Adrenal gland (tissue), 12 donors: ENCODE measurements around the gene DIP2A. TPM values are rescaled to one million over a fixed set of nuclear protein-coding genes. Genes with fewer than 3 reads are reported as not detected.

Experiments
- DNase-seq, 7 donors: peaks; one replicate each; pipeline ENCODE4 v3.0.0-alpha.2; 2019 to 2020
- H3K27ac ChIP-seq, 5 donors: fragments of 200-600 bp; sonication (generic) in 4 of 5; 1 replicate in 3 of 5; 2 replicates in 2 of 5; pipeline versions ENCODE4 v1.5.1 to v1.8.0; 2016 to 2020; ENCODE audit warnings: mild to moderate bottlenecking in 1 of 5
- H3K27me3 ChIP-seq: fragments of 200-600 bp; 2 replicates; pipeline ENCODE4 v1.8.0; 2021
- H3K36me3 ChIP-seq, 2 donors: fragments of 200-600 bp; replicated peaks in 1 of 2; 1 replicate in 1 of 2; 2 replicates in 1 of 2; pipeline versions ENCODE4 v1.5.1 to v1.8.0; 2018 to 2022
- H3K4me1 ChIP-seq, 2 donors: fragments of 200-600 bp; replicated peaks in 1 of 2; 1 replicate in 1 of 2; 2 replicates in 1 of 2; pipeline versions ENCODE4 v1.5.1 to v1.8.0; 2018 to 2021
- H3K4me3 ChIP-seq, 4 donors: fragments of 200-600 bp; sonication (generic) in 3 of 4; one replicate each; pipeline ENCODE4 v1.5.1; 2016 to 2018
- H3K9me3 ChIP-seq, 3 donors: fragments of 200-600 bp; sonication (generic) in 1 of 3; replicated peaks in 1 of 3; 1 replicate in 2 of 3; 2 replicates in 1 of 3; pipeline versions ENCODE4 v1.5.1 to v1.8.0; 2016 to 2021
- POLR2A ChIP-seq, 2 donors: fragments of 450-650 bp; IDR thresholded peaks; one replicate each; pipeline ENCODE4 v1.6.1; 2017; ENCODE audit warnings: antibody characterized with exemption in 2 of 2, mild to moderate bottlenecking in 2 of 2, moderate library complexity in 1 of 2
- WGBS, 4 donors: extraction: QIAGEN DNeasy Blood & Tissue Kit in 2 of 4; methylation state at CpG; one replicate each; pipeline versions ENCODE4 v1.1.5 to v1.1.7; 2013 to 2017; 5-methylcytosine and 5-hydroxymethylcytosine counted together
- intact Hi-C, 2 donors: fragments of 100-400 bp; cut with DNase I; formaldehyde crosslinking; loops; one replicate each; pipeline versions ENCODE4 v1.14.1 to v1.15.0; 2022 to 2023
- polyA plus RNA-seq, 3 donors: library from polyadenylated mRNA; stranded (reverse); fragments of 200-250 nt in 2 of 3; fragments of 350-450 nt in 1 of 3; fragmentation: Illumina TruSeq in 1 of 3; extraction: RNeasy Lipid Tissue Mini Kit (QIAGEN cat#74804) in 1 of 3; gene quantifications; one replicate each; pipeline ENCODE4 v1.2.3, GENCODE V29; 2013 to 2014
- total RNA-seq, 9 donors: library from RNA; depleted of rRNA in 4 of 9; stranded (reverse); fragments of >200 nt in 4 of 9; fragments of 120-200 nt in 1 of 9; fragmentation: NEBNext Ultra II Directional in 1 of 9; extraction: Animal tissue kit (Norgen Biotek cat#: 25700) in 1 of 9; gene quantifications; one replicate each; pipeline versions ENCODE4 v1.1.0 to v1.2.4, GENCODE V29; 2013 to 2023
- TF ChIP-seq, protein P1 (sequence below), 6 experiments: fragments of 450-650 bp in 4 of 6; fragments of 200-600 bp in 2 of 6; sonication (generic) in 1 of 6; IDR thresholded peaks; 1 replicate in 5 of 6; 2 replicates in 1 of 6; pipeline versions ENCODE4 v1.5.1 to v1.8.0; 2016 to 2021; ENCODE audit warnings: antibody characterized with exemption in 6 of 6, mild to moderate bottlenecking in 2 of 6, moderate library complexity in 1 of 6
- donor health status: healthy with polysubstance abuse.
- donor health status: Bipolar disorder and iron deficiency.
- donor health status: DM: yes; HTN: yes; CAD: no.
- donor health status: DM: no; HTN: no; CAD: no.
- donor health status: DM: no; HTN: no; CAD: no.
- donor health status: DM: yes; HTN: yes; CAD: no.

The DIP2A gene
- total and polyA plus RNA-seq, 12 donors = 22.0 to 61.7 (median 35.4) TPM

DNA sequence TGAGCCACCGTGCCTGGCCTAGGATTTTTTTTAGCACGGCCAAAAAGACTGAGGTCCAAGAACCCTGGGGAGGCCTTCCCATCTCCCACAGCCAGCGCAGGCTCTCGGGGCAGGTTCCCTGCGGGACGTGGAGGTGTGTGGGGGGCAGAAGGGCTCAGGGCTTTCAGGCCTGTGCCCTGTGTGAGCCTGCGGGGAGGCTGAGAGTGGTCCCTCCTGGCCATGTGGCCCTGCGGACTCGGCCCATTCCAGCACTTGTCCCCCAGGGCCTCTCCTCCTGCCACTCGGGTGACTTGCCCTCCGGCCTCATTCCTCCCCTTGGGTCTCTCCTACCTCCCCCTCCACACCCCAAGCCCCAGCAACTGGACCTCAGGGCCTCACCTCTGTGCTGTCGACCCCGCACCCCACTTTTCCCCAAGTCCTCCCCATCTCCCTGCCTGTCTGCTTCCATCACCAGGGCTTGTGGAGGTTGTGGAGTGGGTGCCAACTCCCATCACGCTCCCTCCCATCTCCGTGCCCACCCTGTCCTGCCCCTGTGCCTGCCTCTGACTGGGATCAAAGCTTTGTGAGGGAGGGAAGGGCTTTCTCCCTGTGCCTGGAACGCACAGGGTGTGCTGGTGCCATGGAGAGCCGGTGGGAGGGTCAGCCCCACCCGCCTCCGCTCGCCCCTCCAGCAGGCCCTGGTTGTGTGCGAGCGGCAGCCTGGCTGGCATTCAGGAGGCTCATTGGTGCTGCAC lies 32.2 kb upstream of the DIP2A start:
- Histone ChIP-seq H3K4me1 (peaks cover 0 to under 1% of the 10 kb centered on the region in 2 donors), H3K9me3 (no peaks in the 10 kb centered on the region), H3K27ac (no peak overlapping the region), H3K27me3 (no peaks in the 10 kb centered on the region), H3K4me3 (no peak overlapping the region), H3K36me3 (peaks cover 0 to 42% of the 10 kb centered on the region in 2 donors)
- intact Hi-C loops = no loop called here
- DNase-seq = no peak
- TF ChIP-seq, protein P1, sequence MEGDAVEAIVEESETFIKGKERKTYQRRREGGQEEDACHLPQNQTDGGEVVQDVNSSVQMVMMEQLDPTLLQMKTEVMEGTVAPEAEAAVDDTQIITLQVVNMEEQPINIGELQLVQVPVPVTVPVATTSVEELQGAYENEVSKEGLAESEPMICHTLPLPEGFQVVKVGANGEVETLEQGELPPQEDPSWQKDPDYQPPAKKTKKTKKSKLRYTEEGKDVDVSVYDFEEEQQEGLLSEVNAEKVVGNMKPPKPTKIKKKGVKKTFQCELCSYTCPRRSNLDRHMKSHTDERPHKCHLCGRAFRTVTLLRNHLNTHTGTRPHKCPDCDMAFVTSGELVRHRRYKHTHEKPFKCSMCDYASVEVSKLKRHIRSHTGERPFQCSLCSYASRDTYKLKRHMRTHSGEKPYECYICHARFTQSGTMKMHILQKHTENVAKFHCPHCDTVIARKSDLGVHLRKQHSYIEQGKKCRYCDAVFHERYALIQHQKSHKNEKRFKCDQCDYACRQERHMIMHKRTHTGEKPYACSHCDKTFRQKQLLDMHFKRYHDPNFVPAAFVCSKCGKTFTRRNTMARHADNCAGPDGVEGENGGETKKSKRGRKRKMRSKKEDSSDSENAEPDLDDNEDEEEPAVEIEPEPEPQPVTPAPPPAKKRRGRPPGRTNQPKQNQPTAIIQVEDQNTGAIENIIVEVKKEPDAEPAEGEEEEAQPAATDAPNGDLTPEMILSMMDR (IDR thresholded peaks at IDR 0.05) = no peak
- no peak for TF ChIP-seq POLR2A (IDR thresholded peaks at IDR 0.05)
- WGBS, 4 donors = 91 to 96% (median 94%) methylated on average over 13 to 22 of the region's 22 CpGs

DNA sequence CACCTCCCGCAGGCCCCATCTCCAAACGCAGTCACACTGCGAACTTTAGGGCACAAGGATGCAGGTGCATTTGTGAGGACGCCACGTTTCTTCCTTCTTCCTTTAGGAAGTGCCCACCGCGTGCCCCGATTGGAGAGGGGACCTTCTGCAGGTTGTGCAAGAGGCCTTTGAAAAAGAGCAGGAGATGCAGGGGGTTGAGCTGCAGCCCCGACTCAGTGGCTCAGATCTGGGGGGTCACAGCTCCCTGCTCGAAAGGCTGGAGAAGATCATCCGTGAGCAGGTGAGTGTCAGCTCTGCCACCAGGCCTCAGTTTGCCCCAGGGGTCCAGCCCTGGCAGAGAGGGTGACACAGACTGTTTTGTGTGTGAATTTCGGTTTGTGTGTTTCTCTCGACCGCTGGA lies 31.2 kb upstream of the DIP2A start:
- H3K27me3 ChIP-seq = no peaks in the 10 kb centered on the region
- no peak overlapping the region for H3K27ac ChIP-seq
- intact Hi-C loops = no loop called here
- peaks cover 0 to 45% of the 10 kb centered on the region in 2 donors for H3K36me3 ChIP-seq
- H3K9me3 ChIP-seq = no peaks in the 10 kb centered on the region
- H3K4me3 ChIP-seq = no peak overlapping the region
- TF ChIP-seq, protein P1 (IDR thresholded peaks at IDR 0.05) = no peak
- TF ChIP-seq POLR2A (IDR thresholded peaks at IDR 0.05) = no peak
- 94 to 97% (median 95%) methylated on average over 10 to 14 of the region's 14 CpGs for WGBS, 4 donors
- no peak for DNase-seq
- H3K4me1 ChIP-seq = peaks cover 0 to 5% of the 10 kb centered on the region in 2 donors

DNA sequence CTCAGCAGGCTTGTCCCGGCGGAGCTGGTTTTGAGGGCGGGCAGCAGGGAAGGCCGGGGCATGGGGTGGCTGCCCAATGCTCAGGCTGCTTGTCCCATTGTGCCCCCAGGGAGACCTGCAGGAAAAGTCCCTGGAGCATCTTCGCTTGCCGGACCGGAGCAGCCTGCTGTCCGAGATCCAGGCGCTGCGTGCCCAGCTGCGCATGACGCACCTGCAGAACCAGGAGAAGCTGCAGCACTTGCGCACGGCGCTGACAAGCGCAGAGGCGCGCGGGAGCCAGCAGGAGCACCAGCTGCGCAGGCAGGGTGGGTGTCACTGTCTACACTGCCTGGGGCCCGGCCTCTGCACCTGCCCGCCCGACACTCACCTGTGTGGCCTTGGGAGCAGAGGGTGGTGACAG lies 30.4 kb upstream of the DIP2A start:
- no peaks in the 10 kb centered on the region for H3K27me3 ChIP-seq
- 92 to 100% (median 96%) methylated on average over 3 to 23 of the region's 23 CpGs for WGBS, 4 donors
- H3K4me1 ChIP-seq = peaks cover 0 to 5% of the 10 kb centered on the region in 2 donors
- intact Hi-C loops = no loop called here
- peaks cover 0 to 46% of the 10 kb centered on the region in 2 donors for H3K36me3 ChIP-seq
- TF ChIP-seq, protein P1 (IDR thresholded peaks at IDR 0.05) = no peak
- no peak for TF ChIP-seq POLR2A (IDR thresholded peaks at IDR 0.05)
- H3K27ac ChIP-seq = no peak overlapping the region
- H3K9me3 ChIP-seq = no peaks in the 10 kb centered on the region
- no peak overlapping the region for H3K4me3 ChIP-seq
- no peak for DNase-seq

DNA sequence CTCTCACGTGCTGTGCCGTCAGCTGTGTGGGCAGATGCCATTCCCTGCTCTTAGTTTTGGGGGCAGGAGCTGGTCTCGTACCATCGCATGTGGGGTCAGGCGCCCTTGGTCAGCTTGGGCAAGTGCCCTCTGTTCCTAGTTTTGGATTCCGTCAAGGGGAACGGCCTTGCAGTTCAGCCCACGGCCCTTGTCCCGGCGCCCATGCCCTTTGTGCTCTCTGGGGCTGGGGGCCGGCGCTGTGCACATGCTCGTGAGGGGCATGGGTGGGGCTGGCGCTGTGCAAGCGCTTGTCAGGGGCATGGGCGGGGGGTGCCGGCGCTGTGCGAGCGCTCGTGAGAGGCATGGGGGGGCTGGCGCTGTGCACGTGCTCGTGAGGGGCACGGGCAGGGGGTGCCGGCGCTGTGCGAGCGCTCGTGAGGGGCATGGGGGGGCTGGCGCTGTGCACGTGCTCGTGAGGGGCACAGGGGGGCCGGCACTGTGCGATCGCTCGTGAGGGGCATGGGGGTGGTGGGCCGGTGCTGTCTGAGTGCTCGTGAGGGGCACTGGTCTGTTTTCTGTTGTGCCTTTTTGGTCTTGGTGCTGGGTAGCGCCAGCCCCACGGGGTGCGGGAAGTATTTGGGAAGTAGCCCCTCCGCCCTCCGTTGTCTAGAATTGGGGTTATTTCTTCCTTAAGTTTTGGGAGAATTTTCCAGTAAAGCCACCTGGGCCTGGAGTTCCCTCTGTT lies 29.5 kb upstream of the DIP2A start:
- intact Hi-C loops = no loop called here
- no peak overlapping the region for H3K27ac ChIP-seq
- H3K9me3 ChIP-seq = no peaks in the 10 kb centered on the region
- WGBS, 4 donors = 95 to 97% (median 96%) methylated on average over 10 to 44 of the region's 44 CpGs
- TF ChIP-seq POLR2A (IDR thresholded peaks at IDR 0.05) = no peak
- TF ChIP-seq, protein P1 (IDR thresholded peaks at IDR 0.05) = no peak
- no peaks in the 10 kb centered on the region for H3K27me3 ChIP-seq
- DNase-seq = no peak
- peaks cover 0 to 46% of the 10 kb centered on the region in 2 donors for H3K36me3 ChIP-seq
- no peak overlapping the region for H3K4me3 ChIP-seq
- peaks cover 0 to 5% of the 10 kb centered on the region in 2 donors for H3K4me1 ChIP-seq
